HepG2 (cell line): ENCODE measurements around the gene TMEM238. TPM values are rescaled to one million over a fixed set of nuclear protein-coding genes. Genes with fewer than 3 reads are reported as not detected.
A peak's percentile ranks its signal among the peaks of the same experiment; 100 is the strongest.

Source experiments
- ARNT2 ChIP-seq: sonication (generic); formaldehyde crosslinking; IDR thresholded peaks from 2 replicates; pipeline ENCODE4 v1.8.0; 2022; ENCODE audit warnings: mild to moderate bottlenecking, low read depth, missing genetic modification reagents, moderate library complexity
- HIVEP1 ChIP-seq: sonication (generic); formaldehyde crosslinking; IDR thresholded peaks from 2 replicates; pipeline ENCODE4 v1.4.0; 2020; ENCODE audit warnings: mild to moderate bottlenecking, missing genetic modification reagents
- HNF4A ChIP-seq: sonication (generic); formaldehyde crosslinking; IDR thresholded peaks from 2 replicates; pipeline ENCODE4 v1.4.0; 2020; ENCODE audit warnings: missing genetic modification reagents
- HOXA7 ChIP-seq: sonication (generic); formaldehyde crosslinking; IDR thresholded peaks from 2 replicates; pipeline ENCODE4 v1.8.1; 2022; ENCODE audit warnings: mild to moderate bottlenecking, missing genetic modification reagents, moderate library complexity
- MLLT10 ChIP-seq: sonication (generic); formaldehyde crosslinking; IDR thresholded peaks from 2 replicates; pipeline ENCODE4 v1.4.0; 2020; ENCODE audit warnings: missing genetic modification reagents
- PHF8 ChIP-seq: sonication (generic); formaldehyde crosslinking; IDR thresholded peaks from 2 replicates; pipeline ENCODE4 v1.5.0; 2020; ENCODE audit warnings: missing genetic modification reagents
- POLR2G ChIP-seq: fragments of 200-400 bp; formaldehyde crosslinking; IDR thresholded peaks from 2 replicates; pipeline ENCODE4 v1.6.1; 2018; ENCODE audit warnings: mild to moderate bottlenecking, low read depth, low read length, moderate library complexity
- RNF2 ChIP-seq: fragments of 450-650 bp; conservative IDR thresholded peaks from 2 replicates; pipeline ENCODE4 v1.6.1; 2016; ENCODE audit warnings: low read depth
- SIX4 ChIP-seq: sonication (generic); formaldehyde crosslinking; IDR thresholded peaks from 2 replicates; pipeline ENCODE4 v1.4.0; 2020; ENCODE audit warnings: missing genetic modification reagents
- SP2 ChIP-seq: sonication (generic); formaldehyde crosslinking; IDR thresholded peaks from 2 replicates; pipeline ENCODE4 v1.5.1; 2020; ENCODE audit warnings: mild to moderate bottlenecking, missing genetic modification reagents
- TRIM24 ChIP-seq: sonication (generic); formaldehyde crosslinking; IDR thresholded peaks from 2 replicates; pipeline ENCODE4 v1.8.0; 2022; ENCODE audit warnings: mild to moderate bottlenecking, missing genetic modification reagents
- U2AF2 ChIP-seq: fragments of 200-400 bp; formaldehyde crosslinking; IDR thresholded peaks from 2 replicates; pipeline ENCODE4 v1.6.1; 2017; ENCODE audit warnings: low read depth, mild to moderate bottlenecking, low read length
- ZNF605 ChIP-seq: sonication (generic); formaldehyde crosslinking; IDR thresholded peaks from 2 replicates; pipeline ENCODE4 v1.8.0; 2022; ENCODE audit warnings: mild to moderate bottlenecking, missing genetic modification reagents
- ZNF703 ChIP-seq: sonication (generic); formaldehyde crosslinking; IDR thresholded peaks from 2 replicates; pipeline ENCODE4 v1.5.1; 2020; ENCODE audit warnings: missing genetic modification reagents, mild to moderate bottlenecking, moderate library complexity, borderline replicate concordance
- ZNF776 ChIP-seq: sonication (generic); formaldehyde crosslinking; IDR thresholded peaks from 2 replicates; pipeline ENCODE4 v1.4.0; 2020; ENCODE audit warnings: mild to moderate bottlenecking, missing genetic modification reagents
- ZNF777 ChIP-seq: sonication (generic); formaldehyde crosslinking; IDR thresholded peaks from 2 replicates; pipeline ENCODE4 v1.4.0; 2020; ENCODE audit warnings: missing genetic modification reagents
- ZNF788 ChIP-seq: sonication (generic); formaldehyde crosslinking; IDR thresholded peaks from 2 replicates; pipeline ENCODE4 v1.5.0; 2020; ENCODE audit warnings: mild to moderate bottlenecking, missing genetic modification reagents, borderline replicate concordance
- ZNF883 ChIP-seq: sonication (generic); formaldehyde crosslinking; IDR thresholded peaks from 2 replicates; pipeline ENCODE4 v1.5.1; 2020; ENCODE audit warnings: mild to moderate bottlenecking, missing genetic modification reagents; ENCODE audit errors: not compliant biosample characterization
- ZSCAN22 ChIP-seq: sonication (generic); formaldehyde crosslinking; IDR thresholded peaks from 2 replicates; pipeline ENCODE4 v1.4.0; 2020; ENCODE audit warnings: mild to moderate bottlenecking, missing genetic modification reagents
- polyA plus RNA-seq, 8 experiments: library from polyadenylated mRNA; depleted of rRNA in 3 of 8; stranded (reverse) in 7 of 8; unstranded in 1 of 8; fragments of >200 nt; fragmentation: Illumina TruSeq in 4 of 8; extraction: Trizol in 4 of 8; gene quantifications; 2 replicates each; pipeline versions ENCODE4 v1.2.1 to v1.2.3, GENCODE V29; 2011 to 2016; ENCODE audit warnings: low read depth in 4 of 8, missing spikeins in 1 of 8, mixed read lengths in 1 of 8; ENCODE audit not compliant: insufficient read depth in 1 of 8
- total RNA-seq, 5 experiments: library from RNA; depleted of rRNA; stranded (reverse); fragments of >200 nt; fragmentation: Illumina TruSeq; extraction: Trizol; gene quantifications; 2 replicates each; pipeline ENCODE4 v1.2.3, GENCODE V29; 2016; ENCODE audit warnings: low read depth in 1 of 5
- TF ChIP-seq, protein P1 (sequence below): sonication (generic); formaldehyde crosslinking; IDR thresholded peaks from 2 replicates; pipeline ENCODE4 v1.8.0; 2022; ENCODE audit warnings: mild to moderate bottlenecking, missing genetic modification reagents, moderate library complexity
- TF ChIP-seq, protein P2 (sequence below), 2 experiments: sonication (generic) in 1 of 2; formaldehyde crosslinking in 1 of 2; IDR thresholded peaks; 2 replicates each; pipeline versions ENCODE4 v1.5.1 to v1.6.1; 2011 to 2020; ENCODE audit warnings: borderline replicate concordance in 1 of 2, low read depth in 1 of 2, low read length in 1 of 2, mild to moderate bottlenecking in 1 of 2, missing genetic modification reagents in 1 of 2, moderate library complexity in 1 of 2
- TF ChIP-seq, protein P3 (sequence below): sonication (generic); formaldehyde crosslinking; IDR thresholded peaks from 2 replicates; pipeline ENCODE4 v1.4.0; 2020; ENCODE audit warnings: mild to moderate bottlenecking, missing genetic modification reagents
- TF ChIP-seq, protein P4 (sequence below): sonication (generic); formaldehyde crosslinking; IDR thresholded peaks from 2 replicates; pipeline ENCODE4 v1.5.0; 2020; ENCODE audit warnings: missing genetic modification reagents, mild to moderate bottlenecking, borderline replicate concordance
- TF ChIP-seq, protein P5 (sequence below): sonication (generic); formaldehyde crosslinking; IDR thresholded peaks from 2 replicates; pipeline ENCODE4 v1.4.0; 2020; ENCODE audit warnings: low read depth, mild to moderate bottlenecking, missing genetic modification reagents

The TMEM238 gene
- total and polyA plus RNA-seq, 2 of the 13 experiments (the other 11 are each of a cell fraction or from before 2014, with no cell fraction given), result not detected

DNA sequence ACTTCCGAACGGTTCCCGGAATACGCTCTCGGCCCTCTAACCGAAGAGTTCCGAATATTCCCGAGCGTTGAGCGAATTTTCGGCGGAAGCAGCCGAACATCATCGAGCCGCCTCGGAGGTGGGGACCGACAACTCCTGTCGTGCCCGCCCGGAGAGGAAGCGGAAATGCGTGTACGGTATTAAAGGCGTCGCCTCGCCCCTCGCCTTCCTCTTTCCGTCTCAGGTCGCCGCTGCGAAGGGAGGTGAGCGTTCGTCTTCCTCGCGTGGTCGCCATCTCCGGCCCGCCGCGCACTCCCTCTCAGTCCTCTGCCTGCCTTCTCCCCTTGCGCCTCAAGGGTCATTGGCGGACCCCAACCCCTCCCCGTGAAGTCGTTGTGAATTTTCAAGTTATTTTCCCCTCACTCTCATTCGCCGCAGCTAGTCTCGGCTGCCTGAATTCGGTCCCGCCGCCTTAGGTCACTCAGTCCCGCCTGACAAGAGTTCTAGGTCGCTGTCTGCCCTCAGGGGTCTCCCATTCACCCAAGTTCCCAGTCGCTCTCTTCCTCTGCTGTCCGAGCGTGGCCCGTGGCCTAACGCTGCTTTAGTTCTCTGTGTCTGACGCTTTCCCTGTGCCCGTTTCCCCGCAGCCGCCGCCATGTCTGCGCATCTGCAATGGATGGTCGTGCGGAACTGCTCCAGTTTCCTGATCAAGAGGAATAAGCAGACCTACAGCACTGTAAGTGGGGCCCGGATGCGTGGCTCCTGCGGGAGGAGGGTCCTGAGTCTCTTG is 1.8 kb upstream of the TMEM238 start, which contains the start of gene RPL28 (continued):
- TF ChIP-seq, protein P1, sequence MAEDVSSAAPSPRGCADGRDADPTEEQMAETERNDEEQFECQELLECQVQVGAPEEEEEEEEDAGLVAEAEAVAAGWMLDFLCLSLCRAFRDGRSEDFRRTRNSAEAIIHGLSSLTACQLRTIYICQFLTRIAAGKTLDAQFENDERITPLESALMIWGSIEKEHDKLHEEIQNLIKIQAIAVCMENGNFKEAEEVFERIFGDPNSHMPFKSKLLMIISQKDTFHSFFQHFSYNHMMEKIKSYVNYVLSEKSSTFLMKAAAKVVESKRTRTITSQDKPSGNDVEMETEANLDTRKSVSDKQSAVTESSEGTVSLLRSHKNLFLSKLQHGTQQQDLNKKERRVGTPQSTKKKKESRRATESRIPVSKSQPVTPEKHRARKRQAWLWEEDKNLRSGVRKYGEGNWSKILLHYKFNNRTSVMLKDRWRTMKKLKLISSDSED (CRISPR knock-in tag), result no peak
- TF ChIP-seq ZNF605, result peak; percentile 71; the same call in 1 of the 2 replicates
- TF ChIP-seq ZSCAN22, result 0 out of 2 replicates have a peak, but pooled peaks have one; percentile 28
- TF ChIP-seq HOXA7, result no peak
- 0 out of 2 replicates have a peak, but pooled peaks have one; percentile 6 for TF ChIP-seq ZNF776 (CRISPR knock-in tag)
- TF ChIP-seq, protein P2, sequence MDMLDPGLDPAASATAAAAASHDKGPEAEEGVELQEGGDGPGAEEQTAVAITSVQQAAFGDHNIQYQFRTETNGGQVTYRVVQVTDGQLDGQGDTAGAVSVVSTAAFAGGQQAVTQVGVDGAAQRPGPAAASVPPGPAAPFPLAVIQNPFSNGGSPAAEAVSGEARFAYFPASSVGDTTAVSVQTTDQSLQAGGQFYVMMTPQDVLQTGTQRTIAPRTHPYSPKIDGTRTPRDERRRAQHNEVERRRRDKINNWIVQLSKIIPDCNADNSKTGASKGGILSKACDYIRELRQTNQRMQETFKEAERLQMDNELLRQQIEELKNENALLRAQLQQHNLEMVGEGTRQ (IDR thresholded peaks at IDR 0.05; ENCODE audit: low read depth, low read length), result no peak
- TF ChIP-seq, protein P2 (CRISPR knock-in tag; IDR thresholded peaks at IDR 0.05; ENCODE audit: borderline replicate concordance), result no peak
- TF ChIP-seq MLLT10 (CRISPR knock-in tag), result no peak
- TF ChIP-seq, protein P3, sequence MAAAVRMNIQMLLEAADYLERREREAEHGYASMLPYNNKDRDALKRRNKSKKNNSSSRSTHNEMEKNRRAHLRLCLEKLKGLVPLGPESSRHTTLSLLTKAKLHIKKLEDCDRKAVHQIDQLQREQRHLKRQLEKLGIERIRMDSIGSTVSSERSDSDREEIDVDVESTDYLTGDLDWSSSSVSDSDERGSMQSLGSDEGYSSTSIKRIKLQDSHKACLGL (CRISPR knock-in tag), result peak; percentile 78
- TF ChIP-seq U2AF2, result 0 out of 2 replicates have a peak, but pooled peaks have one; percentile 49
- 0 out of 2 replicates have a peak, but pooled peaks have one; percentile 48 for TF ChIP-seq HIVEP1 (CRISPR knock-in tag)
- TF ChIP-seq ARNT2, result peak; percentile 79
- no peak for TF ChIP-seq RNF2
- TF ChIP-seq SP2, result peak; percentile 68
- peak; percentile 96; the same call in 1 of the 2 replicates for TF ChIP-seq ZNF788
- TF ChIP-seq PHF8 (CRISPR knock-in tag), result peak; percentile 76
- TF ChIP-seq, protein P4, sequence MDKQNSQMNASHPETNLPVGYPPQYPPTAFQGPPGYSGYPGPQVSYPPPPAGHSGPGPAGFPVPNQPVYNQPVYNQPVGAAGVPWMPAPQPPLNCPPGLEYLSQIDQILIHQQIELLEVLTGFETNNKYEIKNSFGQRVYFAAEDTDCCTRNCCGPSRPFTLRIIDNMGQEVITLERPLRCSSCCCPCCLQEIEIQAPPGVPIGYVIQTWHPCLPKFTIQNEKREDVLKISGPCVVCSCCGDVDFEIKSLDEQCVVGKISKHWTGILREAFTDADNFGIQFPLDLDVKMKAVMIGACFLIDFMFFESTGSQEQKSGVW (CRISPR knock-in tag), result no peak
- no peak; the same call in 1 of the 2 replicates for TF ChIP-seq ZNF777 (CRISPR knock-in tag)
- no peak for TF ChIP-seq TRIM24 (CRISPR knock-in tag)
- peak; percentile 99 for TF ChIP-seq POLR2G
- no peak for TF ChIP-seq HNF4A (CRISPR knock-in tag)
- no peak for TF ChIP-seq ZNF703 (CRISPR knock-in tag)
- TF ChIP-seq ZNF883 (CRISPR knock-in tag), result peak; percentile 76
- TF ChIP-seq SIX4 (CRISPR knock-in tag), result no peak
- TF ChIP-seq, protein P5, sequence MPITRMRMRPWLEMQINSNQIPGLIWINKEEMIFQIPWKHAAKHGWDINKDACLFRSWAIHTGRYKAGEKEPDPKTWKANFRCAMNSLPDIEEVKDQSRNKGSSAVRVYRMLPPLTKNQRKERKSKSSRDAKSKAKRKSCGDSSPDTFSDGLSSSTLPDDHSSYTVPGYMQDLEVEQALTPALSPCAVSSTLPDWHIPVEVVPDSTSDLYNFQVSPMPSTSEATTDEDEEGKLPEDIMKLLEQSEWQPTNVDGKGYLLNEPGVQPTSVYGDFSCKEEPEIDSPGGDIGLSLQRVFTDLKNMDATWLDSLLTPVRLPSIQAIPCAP (CRISPR knock-in tag), result no peak
